HG02852 (cell line): Measurements from ENCODE around the gene AK1.

Experiments
- ATAC-seq: cut with Tn5 transposase; IDR thresholded peaks from one replicate; pipeline ENCODE4 v1.9.1; 2021; ENCODE audit warnings: mild to moderate bottlenecking, moderate library complexity; ENCODE audit not compliant: unreplicated experiment

The AK1 gene

DNA sequence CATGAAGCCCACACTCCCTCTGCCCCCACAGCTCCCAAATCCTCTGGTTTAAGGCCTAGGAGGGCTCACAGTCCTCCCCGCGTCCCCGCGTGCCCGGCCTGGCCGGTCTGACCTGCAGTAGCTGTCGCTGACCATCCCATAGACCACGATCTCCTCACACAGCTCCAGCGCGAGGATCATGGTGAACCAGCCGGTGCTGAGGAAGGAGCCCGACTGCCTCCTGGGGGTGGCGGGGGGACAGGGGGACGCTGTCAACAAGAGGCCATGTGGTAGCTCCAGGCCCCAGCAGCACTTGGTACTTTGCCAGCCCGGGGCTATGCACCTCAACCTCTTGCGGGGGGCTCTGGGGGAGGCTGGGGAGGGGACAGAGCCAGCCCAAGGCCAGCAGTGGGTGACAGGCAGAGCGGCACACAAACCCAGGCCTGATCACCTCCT, 32.4 kb upstream of the AK1 start:
- no peak for ATAC-seq

DNA sequence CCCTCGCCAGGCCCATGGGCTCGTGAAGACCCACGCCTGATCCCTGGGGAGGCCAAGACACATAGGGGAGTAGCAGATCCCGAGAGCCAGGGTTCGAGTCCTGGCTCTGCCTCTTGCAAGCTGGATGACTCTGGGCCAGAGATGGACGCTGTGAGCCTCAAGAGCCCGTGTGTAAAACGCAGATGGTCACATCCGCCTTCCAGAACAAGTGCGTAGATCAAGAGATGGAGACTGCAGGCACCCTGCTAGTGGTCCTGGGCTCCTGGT, 31.1 kb upstream of the AK1 start:
- no peak for ATAC-seq

DNA sequence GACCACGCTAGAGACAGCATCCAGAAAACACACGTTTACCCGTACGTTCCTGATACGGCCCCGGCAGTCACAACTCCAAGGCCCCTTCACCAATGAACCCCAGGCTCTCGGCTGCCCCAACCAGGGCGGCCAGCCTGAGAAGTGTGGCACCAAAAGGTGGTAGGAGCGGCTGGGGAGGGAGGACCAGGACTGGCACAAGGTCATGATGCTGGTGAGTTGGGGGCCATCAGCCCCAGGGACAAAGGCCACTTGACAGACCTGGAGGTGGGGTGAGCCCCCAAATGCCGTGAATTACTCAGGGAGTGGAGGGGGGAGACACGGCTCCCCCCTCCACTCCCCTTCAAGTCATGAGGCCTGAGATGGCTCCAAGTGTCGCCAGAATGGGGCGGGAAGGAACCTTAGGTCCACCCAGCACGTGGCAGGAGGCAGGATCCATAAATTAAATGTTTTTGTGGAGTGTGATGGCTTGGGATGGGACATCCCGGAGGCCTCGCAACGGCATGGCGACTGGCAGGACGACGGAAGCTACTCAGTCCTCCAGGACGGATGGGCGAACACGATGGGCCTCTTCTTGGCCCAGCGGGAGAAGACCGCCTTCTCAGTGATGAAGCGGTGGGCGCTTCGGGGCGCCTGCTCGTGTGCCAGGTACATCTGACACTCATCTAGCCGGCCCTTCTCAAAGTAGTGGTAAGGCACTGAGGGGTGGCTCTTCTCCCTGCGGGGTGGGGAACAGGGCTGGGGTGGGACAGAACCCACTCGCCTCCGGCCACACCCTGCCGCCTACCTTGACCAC, 30.6 kb upstream of the AK1 start:
- ATAC-seq, result no peak

DNA sequence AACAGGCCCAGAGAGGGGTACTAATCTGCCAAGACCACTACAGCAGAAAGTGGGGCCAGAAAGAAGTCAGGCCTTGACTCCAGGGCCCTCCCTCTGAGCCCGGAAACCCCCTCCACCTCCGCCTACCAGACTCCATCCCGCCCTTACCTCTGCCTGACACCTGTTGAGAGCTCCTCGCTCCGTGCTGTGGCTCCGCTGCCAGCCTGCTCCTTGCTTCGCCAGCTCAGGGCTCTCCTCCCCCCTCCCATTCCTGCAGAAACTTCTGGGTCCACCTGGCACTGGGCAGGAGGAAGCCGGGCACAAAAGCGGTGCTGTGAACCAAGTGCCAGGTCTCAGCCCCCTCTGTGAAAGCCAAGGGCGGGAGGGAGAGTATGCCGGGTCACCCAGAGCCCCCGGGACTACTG, 28.3 kb upstream of the AK1 start:
- ATAC-seq, result no peak

DNA sequence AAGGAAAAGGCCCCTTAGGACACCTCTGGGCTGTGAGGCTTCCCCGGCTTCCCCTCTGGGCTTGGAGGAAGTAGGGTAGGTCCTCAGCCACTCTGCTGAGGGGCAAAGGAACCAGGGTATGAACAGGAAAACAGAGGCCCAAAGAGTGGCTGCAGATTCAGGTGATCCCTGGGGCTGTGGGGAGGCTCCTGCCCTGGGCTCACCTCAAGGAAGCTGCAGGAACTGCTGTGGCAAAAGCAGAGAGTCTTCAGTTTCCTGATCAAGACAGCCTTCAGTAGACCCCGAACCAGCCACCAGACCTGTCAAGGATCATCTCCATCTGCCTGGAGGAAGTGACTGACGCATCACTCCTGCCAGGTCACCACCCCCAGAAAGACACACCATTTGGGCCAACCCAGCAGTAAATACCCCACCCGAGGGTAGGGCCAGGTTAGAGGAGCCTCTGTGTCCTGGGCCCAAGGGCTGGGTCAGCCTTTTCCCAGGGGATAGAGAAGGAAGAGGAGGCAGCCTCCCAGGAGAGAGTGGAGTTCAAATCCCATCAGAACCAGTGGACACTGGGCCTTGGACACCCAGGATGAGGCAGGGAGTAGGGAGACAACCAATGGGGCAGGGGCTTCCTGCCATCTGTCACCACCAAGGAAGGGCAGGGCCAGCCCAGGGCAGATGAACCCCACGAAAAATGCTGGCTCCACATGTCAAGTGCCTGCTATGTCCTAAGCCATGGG, 27.7 kb upstream of the AK1 start:
- no peak for ATAC-seq

DNA sequence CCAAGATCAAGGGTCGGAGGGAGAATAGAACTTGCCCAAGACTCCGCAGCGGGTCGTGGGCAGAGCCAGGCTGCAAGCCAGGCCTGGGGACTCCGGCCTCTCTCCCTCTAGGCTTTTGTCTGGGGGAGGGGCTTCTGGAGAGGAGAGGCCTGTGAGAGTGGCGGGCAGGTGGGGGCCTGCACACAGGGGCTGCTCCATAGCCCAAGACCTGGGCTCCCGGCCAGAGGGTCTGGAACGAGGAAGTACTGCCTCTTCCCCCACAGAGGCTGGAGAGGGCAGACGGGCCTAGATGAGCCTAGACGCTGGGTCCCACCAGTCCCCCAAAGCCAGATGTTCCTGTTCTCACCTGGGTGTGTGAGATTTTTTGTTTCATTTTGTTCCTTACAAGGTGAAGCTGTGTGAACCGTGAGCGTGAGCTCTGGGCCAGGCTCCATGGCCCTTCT, 27.1 kb upstream of the AK1 start:
- no peak for ATAC-seq

DNA sequence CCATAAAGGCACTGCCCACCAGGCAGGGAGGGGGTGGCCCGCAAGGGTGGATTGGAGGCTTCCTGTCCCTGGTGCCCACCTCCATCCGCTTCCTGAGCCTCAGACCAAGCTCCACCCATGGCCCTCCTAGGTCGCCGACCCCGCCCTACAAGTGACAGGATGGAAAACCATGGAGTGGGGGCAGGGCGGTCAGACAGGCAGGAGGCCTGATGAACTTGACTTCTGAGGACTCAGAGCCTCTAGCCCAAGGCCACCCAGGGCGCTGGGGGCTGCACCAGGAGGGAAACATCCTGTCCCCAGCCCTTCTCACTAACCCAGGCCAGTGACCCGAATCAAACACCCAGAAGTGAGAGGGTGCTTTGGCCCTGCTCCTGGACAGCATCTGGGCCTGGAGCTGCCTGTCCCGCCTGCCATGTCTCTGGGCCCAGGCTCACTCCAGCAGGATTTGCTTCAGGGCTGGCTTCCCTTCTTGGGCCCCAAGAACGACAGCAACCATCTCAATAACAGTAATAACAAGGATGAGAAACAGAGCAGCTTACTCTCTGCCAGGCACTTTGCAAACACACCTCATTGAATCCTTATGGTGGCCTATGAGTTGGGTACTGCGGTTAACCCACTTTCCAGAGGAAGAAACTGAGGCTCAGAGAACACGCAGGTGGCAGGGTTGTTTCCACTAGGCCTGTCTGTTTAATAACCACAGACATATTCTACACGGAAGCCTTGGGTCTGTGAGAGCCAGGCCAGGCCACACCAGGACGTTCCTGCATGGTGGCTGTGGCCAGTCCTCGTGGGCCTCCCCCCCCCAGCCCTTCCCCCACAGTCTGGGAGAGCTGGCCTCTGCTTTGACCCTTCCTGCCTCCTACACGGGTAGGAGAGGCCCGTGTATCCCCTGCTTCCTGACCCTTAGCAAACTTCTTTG, 26.3 kb upstream of the AK1 start:
- ATAC-seq, result no peak

DNA sequence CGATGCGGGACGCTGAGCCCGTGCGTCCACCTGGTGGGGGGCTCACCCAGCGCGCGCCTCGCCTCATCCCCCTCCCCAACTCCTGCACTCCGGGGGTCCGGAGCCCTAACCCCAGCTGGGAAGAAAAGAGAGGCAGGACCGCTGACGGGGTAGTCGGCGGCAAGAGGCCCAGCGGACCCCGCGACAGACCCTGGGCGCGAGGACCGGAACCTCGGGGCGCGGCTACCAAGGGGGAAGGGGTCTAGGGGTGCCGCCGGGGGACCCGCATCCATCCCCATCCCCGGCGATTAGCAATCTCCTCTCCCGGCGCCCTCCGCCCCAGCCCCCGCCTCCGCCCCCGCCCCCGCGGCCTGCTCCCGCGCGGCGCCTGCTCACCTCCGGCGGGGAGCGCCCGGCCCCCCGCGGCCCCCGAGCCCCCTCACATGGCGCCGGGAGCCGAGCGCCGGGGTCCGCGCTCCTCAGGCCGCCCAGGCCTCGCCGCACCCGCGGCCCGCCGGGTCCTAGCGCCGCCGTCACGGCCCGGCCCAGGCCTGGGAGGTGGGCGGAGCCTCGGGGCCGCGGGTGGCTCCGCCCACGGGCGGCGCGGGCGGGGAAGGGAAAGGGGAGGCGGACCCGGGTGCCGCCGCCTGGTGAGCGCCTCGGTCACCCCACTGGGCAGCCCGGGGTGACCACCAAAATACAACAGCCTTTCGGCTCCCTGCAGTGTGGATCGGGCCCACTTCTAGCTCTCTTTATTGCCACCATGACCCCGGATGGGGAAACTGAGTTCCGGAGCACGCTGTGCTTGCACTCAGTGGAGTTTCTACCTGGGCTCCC, 21.9 kb upstream of the AK1 start, which contains the start of gene ST6GALNAC6:
Gene ST6GALNAC6, minus strand, starts transcription at position 476 of the 816 bp plus-strand sequence. CDS start 1,622 bp downstream, outside the sequence.
- peak; percentile 65 for ATAC-seq

DNA sequence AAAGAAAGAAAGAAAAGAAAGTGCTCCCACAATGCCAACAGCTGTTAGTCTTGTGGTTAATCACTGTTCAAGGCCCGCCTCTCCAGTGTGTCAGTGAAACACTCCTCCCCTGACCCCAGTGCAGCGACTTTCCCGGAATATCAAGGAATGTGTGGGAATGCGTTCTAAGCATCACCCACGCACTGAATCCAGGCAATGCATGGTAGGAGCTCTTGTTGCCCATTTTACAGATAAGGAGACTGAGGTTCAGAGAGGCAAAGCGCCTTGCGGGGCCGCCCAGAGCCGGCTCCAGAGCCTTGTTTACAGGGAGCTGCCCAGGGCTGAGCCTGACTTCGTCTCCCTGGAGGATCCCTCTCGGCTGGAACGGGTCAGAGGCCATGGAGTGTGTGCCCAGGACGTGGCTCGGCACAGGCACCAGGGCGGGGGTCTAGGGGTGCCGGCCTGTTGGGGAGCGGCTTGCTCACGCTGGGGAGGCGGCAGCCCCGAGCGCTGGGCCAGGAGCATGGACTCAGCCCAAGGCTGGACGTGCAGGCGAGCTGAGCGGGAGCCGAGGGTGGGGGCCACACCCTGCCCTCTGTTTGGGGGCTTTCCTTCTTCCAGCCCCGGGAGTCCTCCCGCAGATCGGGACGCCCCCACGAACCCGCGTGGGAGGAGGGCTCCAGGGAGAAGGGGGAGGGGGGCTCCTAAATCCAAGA, 21.1 kb upstream of the AK1 start:
- ATAC-seq, result peak; percentile 17

DNA sequence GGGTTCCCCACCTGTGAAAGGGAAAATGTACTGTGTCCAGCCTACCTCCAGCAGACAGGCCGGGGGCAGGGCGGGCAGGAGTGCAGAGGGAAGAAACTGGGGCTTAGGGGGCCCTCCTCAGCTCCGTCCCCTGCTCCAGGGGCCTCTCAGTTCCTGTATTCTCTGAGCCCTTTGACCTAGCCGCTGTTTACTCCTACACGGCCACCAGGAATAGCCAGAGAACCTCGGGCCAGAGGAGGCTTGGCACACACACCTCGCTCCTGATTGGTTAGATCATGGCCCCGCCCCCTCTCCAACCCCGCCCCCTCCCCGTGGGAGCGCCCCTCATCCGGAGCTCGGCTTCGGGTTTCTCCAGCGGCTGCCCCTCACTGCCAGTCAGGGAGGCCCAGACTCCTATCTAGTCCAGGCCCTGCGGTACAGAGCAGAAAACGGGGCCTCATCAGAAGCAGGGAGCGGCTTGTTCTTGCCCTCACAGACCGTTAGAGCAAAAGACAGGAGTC, 19.8 kb upstream of the AK1 start:
- no peak for ATAC-seq

DNA sequence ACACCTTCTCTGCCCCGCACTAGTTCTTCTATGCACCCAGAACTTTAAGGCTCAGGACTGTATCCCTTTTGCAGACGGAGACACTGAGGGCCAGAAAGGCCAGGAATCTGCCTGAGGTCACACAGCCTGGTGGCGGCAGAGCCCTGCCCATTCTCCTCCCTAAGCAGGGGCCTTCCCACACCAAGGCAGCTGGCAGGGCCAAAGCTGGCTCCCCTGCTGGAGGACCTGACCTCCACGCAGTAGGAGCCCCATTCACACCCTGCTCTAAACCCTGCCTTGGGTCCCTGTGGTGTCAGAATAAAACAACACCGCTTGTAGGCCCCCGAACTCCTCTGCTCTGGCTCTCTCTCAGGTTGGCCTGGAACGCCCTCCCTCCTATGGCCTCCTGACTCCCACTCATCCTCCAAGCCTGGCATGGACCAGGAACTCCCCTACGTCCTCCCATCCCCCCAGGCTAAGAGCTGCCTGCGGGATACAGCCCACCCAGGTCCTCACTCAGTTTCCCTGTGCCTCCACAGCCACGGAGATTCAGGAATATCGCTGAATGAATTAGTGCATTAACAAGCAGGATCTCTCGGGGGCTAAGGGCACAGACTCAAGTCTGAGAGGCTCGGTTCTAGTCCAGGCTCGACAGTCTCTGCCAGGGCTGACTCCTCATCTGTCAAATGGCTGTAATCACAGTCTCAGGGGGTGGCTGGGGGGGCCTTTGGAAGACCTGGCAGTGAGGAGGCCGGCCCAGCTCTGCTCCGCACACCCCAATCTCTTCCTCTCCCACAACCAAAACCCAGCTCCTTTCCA, 19.1 kb upstream of the AK1 start:
- ATAC-seq, result no peak

DNA sequence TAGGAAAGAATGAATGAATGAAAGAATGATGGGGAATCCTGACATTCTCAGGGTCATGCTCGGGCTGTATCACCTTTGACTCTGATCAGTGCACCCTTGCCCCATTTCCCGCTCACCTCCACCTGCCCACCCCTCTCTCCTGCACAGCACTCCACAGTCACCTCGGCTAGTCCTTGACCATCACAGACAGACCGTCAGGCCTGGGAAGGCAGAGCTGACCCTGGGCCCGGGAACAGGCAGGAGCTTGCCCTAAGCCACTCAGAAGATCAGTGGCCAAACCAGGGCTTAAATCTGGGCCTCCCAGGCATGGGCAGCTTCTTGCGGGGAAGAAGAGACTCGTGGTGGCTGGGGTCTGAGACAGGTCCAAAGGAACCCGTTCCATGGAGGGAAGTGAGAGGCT, 18.3 kb upstream of the AK1 start:
- ATAC-seq, result no peak

DNA sequence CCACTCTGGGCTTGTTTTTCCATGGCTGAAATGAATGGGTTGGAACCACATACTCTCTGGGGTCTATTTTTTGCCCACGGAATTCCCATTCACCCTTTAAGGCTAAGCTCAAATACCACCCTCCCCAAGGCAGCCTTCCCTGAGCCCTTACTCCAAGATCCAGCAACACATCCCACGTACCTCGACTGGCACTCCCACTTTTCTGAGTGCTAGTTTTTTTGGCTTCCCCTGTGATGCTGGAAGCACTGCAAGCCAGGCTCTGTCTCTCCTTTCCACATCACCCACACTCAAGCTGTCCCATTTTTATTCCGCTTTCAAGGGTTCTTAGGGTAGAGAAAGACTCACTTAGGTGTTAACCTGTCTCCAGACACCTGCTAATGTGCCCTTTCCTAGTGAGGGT, 15.9 kb upstream of the AK1 start:
- no peak for ATAC-seq

DNA sequence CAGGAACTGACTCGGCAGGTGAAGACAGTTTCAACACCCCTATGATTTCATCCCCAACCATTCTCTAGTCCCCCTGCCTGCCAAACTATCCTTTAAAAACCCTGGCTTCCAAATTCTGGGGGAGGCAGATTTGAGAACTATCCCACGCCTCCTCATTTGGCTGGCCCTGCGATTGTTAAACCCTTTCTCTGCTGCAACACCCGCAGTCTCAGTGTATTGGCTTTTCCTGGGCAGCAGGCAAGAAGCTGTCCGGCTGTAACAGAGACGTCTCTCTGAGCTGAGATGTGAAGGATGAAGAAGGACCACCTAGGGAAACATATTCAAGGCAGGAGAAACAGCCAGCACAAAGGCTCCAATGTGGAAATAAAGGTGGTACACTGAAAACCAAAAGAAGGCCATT, 15.4 kb upstream of the AK1 start:
- no peak for ATAC-seq

DNA sequence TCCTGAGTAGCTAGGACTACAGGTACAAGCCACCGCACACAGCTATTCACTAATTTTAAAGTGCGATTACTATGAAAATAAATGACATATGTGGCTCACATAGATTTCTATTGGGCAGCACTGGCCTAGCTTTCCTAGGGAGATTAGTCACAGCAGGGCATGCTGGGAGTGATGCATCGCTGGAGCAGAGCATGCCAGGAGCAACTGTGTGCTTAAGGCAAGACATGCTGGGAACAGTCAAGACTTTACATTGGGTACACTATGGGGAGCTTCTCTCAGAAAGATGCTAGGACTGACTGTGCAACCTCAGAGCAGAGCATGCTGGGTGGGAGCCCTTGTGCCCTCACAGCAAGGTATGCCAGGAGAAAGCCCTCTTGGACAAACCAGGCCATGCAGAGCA, 12.6 kb upstream of the AK1 start:
- no peak for ATAC-seq

DNA sequence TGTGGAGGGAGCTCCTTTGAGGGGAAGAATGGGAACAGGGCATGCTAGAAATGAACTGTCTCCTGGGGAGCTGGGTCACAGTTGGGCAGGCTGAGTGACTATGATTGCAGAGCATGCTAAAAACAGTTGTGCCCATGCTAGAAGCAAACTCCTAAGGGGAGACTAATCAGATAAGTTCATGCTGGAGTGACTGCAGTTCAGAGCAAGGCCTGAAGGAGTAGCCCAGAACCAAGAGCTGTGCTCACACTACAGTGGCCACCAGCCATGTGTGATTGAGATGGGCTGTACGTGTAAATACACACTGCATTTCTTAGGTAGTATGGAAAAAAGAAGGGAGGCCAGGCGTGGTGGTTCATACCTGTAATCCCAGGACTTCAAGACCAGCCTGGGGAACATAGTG, 10.3 kb upstream of the AK1 start:
- ATAC-seq, result no peak

DNA sequence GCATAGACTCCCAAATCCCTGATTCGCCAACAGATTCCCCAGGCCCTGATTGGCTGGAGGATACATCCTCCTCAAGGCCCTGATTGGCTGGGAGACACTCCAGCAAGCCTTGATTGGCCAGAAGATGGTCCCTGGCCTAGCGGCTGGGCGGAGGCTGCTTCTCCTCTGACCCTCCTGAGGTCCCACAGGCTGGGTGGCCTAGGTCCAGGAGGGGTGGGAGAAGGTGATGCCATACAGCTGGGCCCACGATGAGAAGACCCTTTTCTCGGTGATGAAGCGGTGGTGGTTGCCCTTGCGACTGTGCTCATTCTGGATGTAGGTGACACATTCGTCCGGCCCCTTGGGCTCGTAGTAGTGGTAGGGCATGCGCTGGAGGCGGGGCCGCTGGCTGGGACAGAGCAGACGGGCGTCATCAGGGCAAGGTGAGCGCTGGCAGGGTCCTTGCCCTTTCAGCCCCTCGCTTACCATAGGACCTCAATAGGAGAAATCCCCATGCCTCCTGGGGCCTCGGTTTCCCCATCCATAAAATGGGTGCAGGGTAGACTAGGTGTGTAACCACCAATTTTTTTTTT, 9.0 kb upstream of the AK1 start:
- no peak for ATAC-seq

DNA sequence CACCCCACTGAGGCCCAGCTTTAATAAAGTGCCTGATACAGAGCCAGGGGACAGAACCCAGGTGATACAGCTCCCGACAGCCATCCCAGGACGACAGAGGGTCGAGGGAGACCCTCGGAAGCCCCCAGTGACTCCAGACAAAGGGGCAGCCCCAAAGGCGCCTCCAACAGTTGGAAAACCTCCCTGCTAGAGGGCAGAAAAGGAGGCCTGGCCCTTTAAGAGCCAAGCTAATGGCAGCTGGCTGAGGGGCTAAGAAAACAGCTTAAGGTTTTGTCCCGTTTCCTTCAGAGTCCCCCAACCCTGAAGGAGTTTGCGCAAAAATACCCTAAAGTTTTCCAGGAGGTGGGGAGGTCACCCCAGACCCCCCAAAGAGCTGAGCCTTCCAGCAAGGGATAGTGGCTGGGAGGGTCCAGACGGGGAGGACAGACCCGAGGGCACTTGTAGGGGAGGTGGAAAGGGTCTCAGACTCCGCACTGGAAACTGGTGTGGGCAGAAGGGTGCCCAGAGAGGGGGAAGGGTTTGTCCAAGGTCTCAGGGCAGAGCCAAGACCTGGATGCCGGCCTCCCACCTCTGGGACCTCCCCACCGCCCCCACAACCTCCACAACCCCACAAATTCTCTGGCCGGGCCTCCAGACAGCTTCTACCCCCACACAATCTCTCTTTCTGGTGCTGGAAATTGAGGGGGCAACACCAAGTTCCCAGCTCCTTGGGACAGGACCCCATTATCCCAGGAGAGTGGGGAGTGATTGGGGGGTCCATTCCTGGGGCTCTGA, 8.2 kb upstream of the AK1 start:
- ATAC-seq, result no peak
